ENCODE measurements around the gene SULT1A2.
A peak's percentile ranks its signal among the peaks of the same experiment; 100 is the strongest.
"Not testable (repeated sequence)": the region's sequence is repeated elsewhere in the genome, so short reads cannot be mapped to it uniquely, and the experiment has no call there.

The SULT1A2 gene

GRCh38 chr16:28596840-28597691, at the start of gene SULT1A2:
SULT1A2 (minus strand) TSS chr16:28597050; CDS start chr16:28595930, 1,120 bp downstream.
- DNase-seq, result no peak

DNA sequence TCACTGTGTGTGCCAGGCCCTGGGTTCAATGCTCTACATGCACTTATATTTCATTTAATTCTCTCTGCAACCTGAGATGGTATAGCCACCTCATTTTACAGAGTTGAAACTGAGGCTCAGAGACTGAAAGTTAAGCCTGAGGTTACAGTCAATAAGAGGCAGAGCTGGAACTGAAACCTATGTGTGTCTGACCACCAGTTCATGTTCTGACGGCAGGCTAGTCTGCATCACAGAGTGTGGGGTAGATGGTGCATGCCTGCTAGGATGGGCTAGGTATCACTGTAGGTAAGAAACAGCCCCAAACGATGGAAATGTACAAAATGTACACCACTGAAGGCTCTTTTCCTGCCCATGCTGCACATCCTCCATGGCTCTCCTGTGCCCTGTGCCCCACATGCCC, 43.1 kb upstream of the SULT1A2 start:
- not testable (repeated sequence) for DNase-seq

DNA sequence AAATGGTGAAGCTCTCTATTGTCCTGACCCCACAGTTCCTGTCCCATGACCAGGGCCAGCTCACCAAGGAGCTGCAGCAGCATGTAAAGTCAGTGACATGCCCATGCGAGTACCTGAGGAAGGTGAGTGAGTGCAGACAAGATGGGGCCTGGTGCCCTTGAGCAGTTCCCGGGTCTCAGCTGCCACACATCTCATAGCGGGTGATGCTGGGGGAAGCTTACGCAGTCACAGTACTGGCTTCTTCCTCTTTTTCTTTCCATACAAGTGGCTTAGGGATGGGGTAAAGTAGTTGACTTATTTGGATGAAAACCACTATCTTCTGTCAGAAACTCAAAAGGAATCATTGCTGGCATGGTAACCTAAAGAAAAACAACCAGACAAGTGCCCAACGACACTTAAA, 41.5 kb upstream of the SULT1A2 start:
- not testable (repeated sequence) for DNase-seq

- DNase-seq, result not testable (repeated sequence)
Measured at GRCh38 chr16:28637765-28638164, 40.9 kb upstream of the SULT1A2 start, which contains the start of gene NPIPB8. NPIPB8 (plus strand) TSS chr16:28638065; CDS start chr16:28638361, 296 bp downstream.

- DNase-seq, result not testable (repeated sequence)
Measured at GRCh38 chr16:28636093-28636823, 39.4 kb upstream of the SULT1A2 start.

DNA sequence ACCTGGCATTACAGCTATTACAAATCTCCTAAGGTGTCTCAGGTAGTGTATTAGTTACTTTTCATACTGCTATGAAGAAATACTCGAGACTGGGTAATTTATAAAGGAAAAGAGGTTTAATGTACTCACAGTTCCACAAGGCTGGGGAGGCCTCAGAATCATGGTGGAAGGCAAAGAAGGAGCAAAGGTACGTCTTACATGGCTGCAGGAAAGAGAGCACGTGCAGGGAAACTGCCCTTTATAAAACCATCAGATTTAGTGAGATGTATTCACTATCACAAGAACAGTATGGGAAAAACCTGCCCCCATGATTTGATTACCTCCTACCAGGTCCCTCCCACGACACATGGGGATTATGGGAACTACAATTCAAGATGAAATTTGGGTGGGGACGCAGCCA, 34.1 kb upstream of the SULT1A2 start:
- DNase-seq, result not testable (repeated sequence)

GRCh38 chr16:28623172-28623711, 26.4 kb upstream of the SULT1A2 start:
- DNase-seq, result peak; percentile 60 to 66

- not testable (repeated sequence) for DNase-seq
Measured at GRCh38 chr16:28622532-28623171, 25.8 kb upstream of the SULT1A2 start.

GRCh38 chr16:28621481-28622155, 24.8 kb upstream of the SULT1A2 start:
- no peak for DNase-seq

GRCh38 chr16:28620316-28620715, 23.5 kb upstream of the SULT1A2 start:
- DNase-seq, result not testable (repeated sequence)

DNA sequence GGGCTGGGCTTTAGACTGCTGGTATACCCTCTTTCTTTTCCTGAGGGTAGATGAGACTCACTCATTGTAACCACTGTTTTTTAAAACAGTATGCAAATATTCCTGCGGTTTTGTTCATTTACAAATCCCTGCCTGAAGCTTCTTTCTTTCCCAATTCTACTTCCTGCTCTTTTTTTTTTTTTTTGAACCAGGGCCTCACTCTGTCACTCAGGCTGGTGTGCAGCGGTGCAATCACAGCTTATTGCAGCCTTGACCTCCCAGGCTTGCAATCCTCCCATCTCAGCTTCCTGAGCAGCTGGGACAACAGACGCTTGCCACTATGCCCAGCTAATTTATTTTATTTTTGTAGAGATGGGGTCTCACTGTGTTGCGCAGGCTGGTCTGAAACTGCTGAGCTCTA, 21.0 kb upstream of the SULT1A2 start:
- no peak for DNase-seq

DNA sequence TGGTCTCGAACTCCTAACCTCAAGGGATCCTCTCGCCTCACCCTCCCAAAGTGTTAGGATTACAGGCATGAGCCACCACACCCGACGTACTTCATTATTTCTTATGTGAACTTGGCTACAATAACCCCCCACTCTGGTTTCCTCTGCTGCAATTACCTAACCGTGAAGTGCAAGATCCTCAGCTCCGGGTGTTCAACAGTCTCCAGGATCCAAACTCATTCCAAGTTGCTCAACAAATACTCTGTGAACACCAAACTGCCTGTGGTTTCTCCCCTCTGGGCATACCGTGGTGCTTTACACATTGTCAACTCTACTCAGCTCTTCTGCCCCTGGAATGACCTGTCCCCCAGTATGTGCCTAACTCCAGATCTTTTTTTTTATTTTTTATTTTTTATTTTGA, 19.8 kb upstream of the SULT1A2 start:
- DNase-seq, result no peak

DNA sequence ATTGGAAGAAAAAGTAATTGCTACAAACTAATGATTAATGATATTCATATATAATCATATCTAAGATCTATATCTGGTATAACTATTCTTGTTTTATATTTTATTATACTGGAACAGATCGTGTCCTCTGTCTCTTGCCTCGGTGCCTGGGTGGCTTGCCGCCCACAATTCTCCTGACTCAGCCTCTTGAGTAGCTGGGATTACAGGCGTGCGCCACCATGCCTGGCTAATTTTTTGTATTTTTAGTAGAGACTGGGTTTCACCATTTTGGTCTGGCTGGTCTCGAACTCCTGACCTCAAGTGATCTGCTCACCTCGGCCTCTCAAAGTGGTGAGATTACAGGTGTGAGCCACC, 19.4 kb upstream of the SULT1A2 start:
- DNase-seq, result not testable (repeated sequence)

- DNase-seq, result peak; percentile 36 to 37
Measured at GRCh38 chr16:28615486-28616223, 18.8 kb upstream of the SULT1A2 start.

DNA sequence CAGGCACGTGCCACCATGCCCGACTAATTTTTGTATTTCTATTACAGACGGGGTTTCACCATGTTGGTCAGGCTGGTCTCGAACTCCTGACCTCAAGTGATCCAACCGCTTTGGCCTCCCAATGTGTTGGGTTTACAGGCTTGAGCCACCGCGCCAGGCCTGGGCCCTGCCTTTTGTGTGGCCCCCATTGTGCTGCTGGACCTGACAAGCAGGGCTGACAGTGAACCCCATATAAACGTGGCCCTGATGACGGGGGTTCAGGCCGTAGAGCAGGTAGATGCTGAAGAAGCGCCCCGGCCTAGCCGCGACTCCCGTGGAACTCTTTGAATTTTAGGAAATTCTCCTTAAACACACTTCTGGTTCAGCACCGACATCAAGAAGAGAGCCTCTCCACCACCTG, 17.7 kb upstream of the SULT1A2 start:
- not testable (repeated sequence) for DNase-seq

- DNase-seq, result not testable (repeated sequence)
Measured at GRCh38 chr16:28613912-28614311, 17.1 kb upstream of the SULT1A2 start.

- not testable (repeated sequence) for DNase-seq
Measured at GRCh38 chr16:28612359-28613280, 15.8 kb upstream of the SULT1A2 start.

DNA sequence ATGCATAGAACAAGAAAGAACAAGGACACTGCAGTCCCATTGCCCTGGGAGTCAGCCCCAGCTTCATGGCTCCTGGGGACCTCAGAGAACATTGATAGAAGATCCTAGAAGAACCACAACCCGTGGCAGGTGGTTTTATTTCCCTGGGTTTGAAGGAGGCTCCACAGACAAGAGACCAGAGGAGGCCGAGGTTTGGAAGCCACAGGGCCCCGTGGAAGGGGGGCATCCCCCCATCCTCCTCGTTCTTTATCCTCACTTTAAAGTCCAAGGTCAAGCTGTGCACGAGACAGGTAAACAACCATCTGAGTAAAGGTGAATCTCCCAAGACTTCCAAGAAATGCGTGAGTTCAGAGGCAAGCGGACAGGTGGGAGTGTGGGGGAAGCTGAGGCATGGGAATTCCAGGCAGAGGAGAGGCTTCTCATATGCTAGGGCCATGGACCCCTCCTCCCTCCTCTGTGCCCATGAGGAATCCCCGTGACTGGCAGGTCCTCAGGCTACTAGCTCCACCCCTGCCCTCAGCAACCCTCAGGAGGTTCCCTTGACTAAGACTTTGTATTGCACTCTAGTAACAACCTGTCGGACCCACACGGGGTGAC, 13.8 kb upstream of the SULT1A2 start:
- no peak for DNase-seq

GRCh38 chr16:28609631-28610594, 13.1 kb upstream of the SULT1A2 start, which contains the start of gene SULT1A1:
SULT1A1 (minus strand) TSS chr16:28610044; CDS start chr16:28608855, 1,189 bp downstream.
- DNase-seq, result no peak
